ENCODE results near the gene ZNF888.
"Not testable (repeated sequence)": the region's sequence is repeated elsewhere in the genome, so short reads cannot be mapped to it uniquely, and the experiment has no call there.

Gene ZNF888

GRCh38 chr19:52946322-52947310 lies 23.4 kb upstream of the ZNF888 start:
- no peak overlapping the region for H3K9ac ChIP-seq (ENCODE audit: low read depth, low read length)
- H3K27me3 ChIP-seq (ENCODE audit: control insufficient read depth, insufficient read depth, low read length), result no peaks in the 10 kb centered on the region
- no peaks in the 10 kb centered on the region for H3K9me3 ChIP-seq (ENCODE audit: control insufficient read depth, insufficient read depth, low read length)
- H3K4me3 ChIP-seq (ENCODE audit: low read depth, low read length), result peak overlapping the region; percentile 74
- H3K36me3 ChIP-seq (ENCODE audit: control insufficient read depth, insufficient read depth, low read length), result peaks cover 7% of the 10 kb centered on the region
- no peaks in the 10 kb centered on the region for H3K4me1 ChIP-seq (ENCODE audit: control insufficient read depth, insufficient read depth, low read length)

DNA sequence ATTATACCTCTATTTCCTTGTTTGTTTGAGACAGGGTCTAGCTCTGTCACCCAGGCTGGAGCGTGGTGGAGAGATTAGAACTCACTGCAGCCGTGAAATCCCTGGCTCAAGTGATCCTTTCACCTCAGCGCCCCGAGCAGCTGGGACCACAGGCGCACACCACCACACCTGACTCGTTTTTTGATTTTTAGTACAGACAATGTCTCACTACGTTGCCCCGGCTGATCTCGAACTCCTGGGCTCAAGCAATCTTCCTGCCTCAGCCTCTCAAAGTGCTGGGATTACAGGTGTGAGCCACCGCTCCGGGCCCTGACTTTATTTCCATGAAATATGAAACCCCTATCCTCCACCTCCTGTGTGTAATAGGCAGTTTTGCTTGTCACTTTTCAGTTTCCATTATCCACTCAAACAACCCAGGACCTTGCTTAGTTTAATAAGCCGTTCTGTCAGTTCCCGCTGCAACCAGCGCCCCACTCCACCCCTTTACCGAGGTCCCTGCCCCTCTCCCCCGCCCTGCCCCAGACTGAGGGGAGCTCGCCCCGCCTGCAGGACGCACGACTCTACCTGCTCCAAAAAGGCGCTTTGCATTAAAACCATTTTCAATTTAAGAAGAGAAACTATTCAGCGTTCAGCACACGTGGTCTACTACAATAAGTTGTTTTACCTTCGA lies 22.6 kb upstream of the ZNF888 start:
- H3K36me3 ChIP-seq (ENCODE audit: control insufficient read depth, insufficient read depth, low read length), result peaks cover 5% of the 10 kb centered on the region
- no peaks in the 10 kb centered on the region for H3K27me3 ChIP-seq (ENCODE audit: control insufficient read depth, insufficient read depth, low read length)
- peak overlapping the region; percentile 74 for H3K4me3 ChIP-seq (ENCODE audit: low read depth, low read length)
- no peaks in the 10 kb centered on the region for H3K9me3 ChIP-seq (ENCODE audit: control insufficient read depth, insufficient read depth, low read length)
- no peak overlapping the region for H3K9ac ChIP-seq (ENCODE audit: low read depth, low read length)
- no peaks in the 10 kb centered on the region for H3K4me1 ChIP-seq (ENCODE audit: control insufficient read depth, insufficient read depth, low read length)

DNA sequence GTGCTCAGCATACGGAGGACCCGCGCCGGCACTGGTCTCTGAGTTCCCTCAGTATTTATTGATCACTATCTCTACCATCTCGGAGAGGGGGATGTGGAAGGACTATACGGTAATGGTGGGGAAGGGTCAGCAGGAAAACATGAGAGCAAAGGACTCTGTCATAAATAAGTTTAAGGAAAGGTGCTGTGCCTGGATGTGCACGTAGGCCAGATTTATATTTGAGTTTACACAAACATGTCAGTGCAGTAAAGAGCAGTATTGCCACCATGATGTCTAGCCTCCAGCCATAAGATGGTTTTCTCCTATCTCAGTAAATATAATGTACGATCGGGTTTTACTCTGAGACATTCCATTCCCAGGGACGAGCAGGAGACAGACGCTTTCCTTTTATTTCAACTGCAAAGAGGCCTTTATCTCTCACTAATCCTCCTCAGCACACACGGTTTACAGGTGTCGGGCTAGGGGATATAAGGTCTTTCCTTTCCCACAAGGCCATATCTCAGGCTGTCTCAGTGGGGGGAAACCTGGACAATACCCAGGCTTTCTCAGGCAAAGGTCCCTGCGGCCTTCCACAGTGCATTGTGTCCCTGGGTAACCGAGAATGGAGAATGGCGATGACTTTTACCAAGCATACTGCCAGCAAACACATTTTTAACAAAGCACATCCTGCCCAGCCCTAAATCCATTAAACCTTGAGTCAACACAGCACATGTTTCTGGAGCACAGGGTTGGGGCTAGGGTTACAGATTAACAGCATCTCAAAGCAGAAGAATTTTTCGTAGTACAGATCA lies 21.7 kb upstream of the ZNF888 start:
- H3K27me3 ChIP-seq (ENCODE audit: control insufficient read depth, insufficient read depth, low read length); H3K4me1 ChIP-seq (ENCODE audit: control insufficient read depth, insufficient read depth, low read length); H3K9me3 ChIP-seq (ENCODE audit: control insufficient read depth, insufficient read depth, low read length); H3K4me3 ChIP-seq (ENCODE audit: low read depth, low read length); H3K36me3 ChIP-seq (ENCODE audit: control insufficient read depth, insufficient read depth, low read length); H3K9ac ChIP-seq (ENCODE audit: low read depth, low read length): not testable (repeated sequence)

DNA sequence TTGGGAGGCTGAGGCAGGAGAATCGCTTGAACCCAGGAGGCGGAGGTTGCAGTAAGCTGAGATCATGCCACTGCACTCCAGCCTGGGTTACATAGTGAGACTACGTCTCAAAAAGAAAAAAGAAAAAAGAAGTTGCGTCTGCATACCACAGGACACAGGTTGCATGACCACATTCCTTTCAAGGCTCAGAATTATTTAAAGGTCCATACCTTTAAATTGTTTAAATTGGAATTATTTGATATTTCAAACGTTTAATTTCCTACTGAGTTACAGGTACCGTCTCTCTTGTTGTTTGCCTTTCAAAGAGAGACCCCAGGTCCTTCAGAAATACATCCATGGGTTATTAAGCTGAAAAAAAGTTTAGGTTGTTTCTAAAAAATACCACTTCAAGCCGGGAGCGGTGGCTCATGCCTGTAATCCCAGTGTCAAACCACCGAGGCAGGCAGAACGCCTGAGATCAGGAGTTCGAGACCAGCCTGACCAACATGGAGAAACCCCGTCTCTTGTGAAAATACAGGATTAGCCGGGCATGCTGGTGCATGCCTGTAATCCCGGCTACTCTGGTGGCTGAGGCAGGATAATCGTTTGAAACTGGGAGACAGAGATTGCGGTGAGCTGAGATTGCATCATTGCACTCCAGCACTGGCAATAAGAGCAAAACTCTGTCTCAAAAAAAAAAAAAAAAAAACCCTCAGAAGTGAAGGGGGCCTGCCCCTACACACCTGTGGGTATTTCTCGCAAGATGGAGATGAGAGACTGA lies 20.8 kb upstream of the ZNF888 start:
- no peak overlapping the region for H3K4me3 ChIP-seq (ENCODE audit: low read depth, low read length)
- no peaks in the 10 kb centered on the region for H3K27me3 ChIP-seq (ENCODE audit: control insufficient read depth, insufficient read depth, low read length)
- no peaks in the 10 kb centered on the region for H3K36me3 ChIP-seq (ENCODE audit: control insufficient read depth, insufficient read depth, low read length)
- no peaks in the 10 kb centered on the region for H3K9me3 ChIP-seq (ENCODE audit: control insufficient read depth, insufficient read depth, low read length)
- H3K9ac ChIP-seq (ENCODE audit: low read depth, low read length), result no peak overlapping the region
- no peaks in the 10 kb centered on the region for H3K4me1 ChIP-seq (ENCODE audit: control insufficient read depth, insufficient read depth, low read length)

- H3K4me3 ChIP-seq (ENCODE audit: low read depth, low read length), result peak overlapping the region; percentile 55
- no peaks in the 10 kb centered on the region for H3K27me3 ChIP-seq (ENCODE audit: control insufficient read depth, insufficient read depth, low read length)
- no peaks in the 10 kb centered on the region for H3K9me3 ChIP-seq (ENCODE audit: control insufficient read depth, insufficient read depth, low read length)
- H3K36me3 ChIP-seq (ENCODE audit: control insufficient read depth, insufficient read depth, low read length), result no peaks in the 10 kb centered on the region
- H3K9ac ChIP-seq (ENCODE audit: low read depth, low read length), result no peak overlapping the region
- no peaks in the 10 kb centered on the region for H3K4me1 ChIP-seq (ENCODE audit: control insufficient read depth, insufficient read depth, low read length)
These were observed 20.1 kb upstream of the ZNF888 start for GRCh38 chr19:52943134-52943883.

- H3K36me3 ChIP-seq (ENCODE audit: control insufficient read depth, insufficient read depth, low read length), result no peaks in the 10 kb centered on the region
- H3K9ac ChIP-seq (ENCODE audit: low read depth, low read length), result peak overlapping the region; percentile 56
- no peaks in the 10 kb centered on the region for H3K27me3 ChIP-seq (ENCODE audit: control insufficient read depth, insufficient read depth, low read length)
- H3K9me3 ChIP-seq (ENCODE audit: control insufficient read depth, insufficient read depth, low read length), result no peaks in the 10 kb centered on the region
- H3K4me1 ChIP-seq (ENCODE audit: control insufficient read depth, insufficient read depth, low read length), result no peaks in the 10 kb centered on the region
- H3K4me3 ChIP-seq (ENCODE audit: low read depth, low read length), result peak overlapping the region; percentile 86
These were observed 19.3 kb upstream of the ZNF888 start for GRCh38 chr19:52942386-52943133.

DNA sequence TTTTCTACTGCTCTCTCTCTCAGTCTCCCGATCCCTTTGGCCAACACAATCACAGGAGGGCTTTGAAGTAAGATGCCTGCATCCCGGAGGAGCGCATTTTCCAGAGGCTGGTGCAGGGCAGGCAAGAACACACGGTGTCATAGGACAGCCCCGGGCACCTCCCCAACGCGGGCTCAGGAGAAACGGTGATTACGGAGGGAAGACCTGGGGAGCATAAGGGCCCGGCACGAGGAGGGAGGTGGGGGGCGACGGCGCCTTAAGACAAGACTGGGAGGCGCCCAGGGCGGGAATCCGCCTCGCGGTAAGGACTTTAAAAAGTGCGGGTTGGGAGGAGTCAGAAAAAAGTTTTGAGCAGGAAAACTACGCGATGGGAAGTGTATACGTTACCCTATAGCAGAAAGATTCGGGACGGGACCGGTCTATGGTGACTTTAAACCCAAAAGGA lies 18.7 kb upstream of the ZNF888 start:
- Histone ChIP-seq H3K36me3 (ENCODE audit: control insufficient read depth, insufficient read depth, low read length) (no peaks in the 10 kb centered on the region), H3K4me1 (ENCODE audit: control insufficient read depth, insufficient read depth, low read length) (no peaks in the 10 kb centered on the region), H3K27me3 (ENCODE audit: control insufficient read depth, insufficient read depth, low read length) (no peaks in the 10 kb centered on the region), H3K4me3 (ENCODE audit: low read depth, low read length) (peak overlapping the region; percentile 86), H3K9ac (ENCODE audit: low read depth, low read length) (peak overlapping the region; percentile 56), H3K9me3 (ENCODE audit: control insufficient read depth, insufficient read depth, low read length) (no peaks in the 10 kb centered on the region)

GRCh38 chr19:52941523-52941922 lies 18.3 kb upstream of the ZNF888 start:
- not testable (repeated sequence) for H3K9me3 ChIP-seq (ENCODE audit: control insufficient read depth, insufficient read depth, low read length); H3K36me3 ChIP-seq (ENCODE audit: control insufficient read depth, insufficient read depth, low read length); H3K27me3 ChIP-seq (ENCODE audit: control insufficient read depth, insufficient read depth, low read length); H3K9ac ChIP-seq (ENCODE audit: low read depth, low read length); H3K4me1 ChIP-seq (ENCODE audit: control insufficient read depth, insufficient read depth, low read length)
- peak overlapping the region; percentile 86 for H3K4me3 ChIP-seq (ENCODE audit: low read depth, low read length)

DNA sequence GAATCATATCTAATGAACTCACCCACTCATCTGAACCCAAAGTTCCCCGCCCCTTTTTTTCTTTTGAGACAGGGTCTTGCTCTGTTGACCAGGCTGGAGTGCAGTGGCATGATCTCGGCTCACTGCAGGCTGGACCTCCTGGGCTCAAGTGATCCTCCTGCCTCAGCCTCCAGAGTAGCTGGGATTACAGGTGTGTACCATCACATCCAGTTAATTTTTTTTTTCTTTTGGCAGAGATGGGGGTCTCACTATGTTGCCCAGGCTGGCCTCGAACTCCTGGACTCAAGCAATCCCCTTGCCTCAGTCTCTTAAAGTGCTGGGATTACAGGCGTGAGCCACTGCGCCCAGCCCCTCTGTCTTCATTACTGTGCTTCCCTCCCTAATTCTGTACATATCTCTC lies 17.7 kb upstream of the ZNF888 start:
- H3K9ac ChIP-seq (ENCODE audit: low read depth, low read length); H3K4me3 ChIP-seq (ENCODE audit: low read depth, low read length); H3K4me1 ChIP-seq (ENCODE audit: control insufficient read depth, insufficient read depth, low read length); H3K27me3 ChIP-seq (ENCODE audit: control insufficient read depth, insufficient read depth, low read length); H3K9me3 ChIP-seq (ENCODE audit: control insufficient read depth, insufficient read depth, low read length); H3K36me3 ChIP-seq (ENCODE audit: control insufficient read depth, insufficient read depth, low read length): not testable (repeated sequence)

- peaks cover 5% of the 10 kb centered on the region for H3K36me3 ChIP-seq (ENCODE audit: control insufficient read depth, insufficient read depth, low read length)
- H3K4me1 ChIP-seq (ENCODE audit: control insufficient read depth, insufficient read depth, low read length), result no peaks in the 10 kb centered on the region
- no peak overlapping the region for H3K9ac ChIP-seq (ENCODE audit: low read depth, low read length)
- H3K4me3 ChIP-seq (ENCODE audit: low read depth, low read length), result no peak overlapping the region
- H3K27me3 ChIP-seq (ENCODE audit: control insufficient read depth, insufficient read depth, low read length), result no peaks in the 10 kb centered on the region
- no peaks in the 10 kb centered on the region for H3K9me3 ChIP-seq (ENCODE audit: control insufficient read depth, insufficient read depth, low read length)
These were observed 15.5 kb upstream of the ZNF888 start for GRCh38 chr19:52938761-52939160.
